WI38 (cell line): Measurements from ENCODE around the gene CNN2.

ENCODE experiments used
- H3K4me3 ChIP-seq: 2 replicates; pipeline ENCODE4 v1.5.1; 2011; ENCODE audit warnings: low read depth, mild to moderate bottlenecking, control low read depth, low read length
- CTCF ChIP-seq: IDR thresholded peaks from 2 replicates; pipeline ENCODE4 v1.5.1; 2012; ENCODE audit warnings: low read depth, mild to moderate bottlenecking, control low read depth, low read length

Gene CNN2

GRCh38 chr19:1070931-1071791, 44.8 kb downstream of the CNN2 start:
- no peak overlapping the region for H3K4me3 ChIP-seq
- TF ChIP-seq CTCF: no peak

GRCh38 chr19:1072371-1073015, 46.1 kb downstream of the CNN2 start:
- no peak for TF ChIP-seq CTCF
- no peak overlapping the region for H3K4me3 ChIP-seq

GRCh38 chr19:1073063-1073955, 46.9 kb downstream of the CNN2 start:
- H3K4me3 ChIP-seq: no peak overlapping the region
- no peak for TF ChIP-seq CTCF

- no peak overlapping the region for H3K4me3 ChIP-seq
- no peak for TF ChIP-seq CTCF
Observed at GRCh38 chr19:1073956-1074517, 47.6 kb downstream of the CNN2 start.

- TF ChIP-seq CTCF: no peak
- H3K4me3 ChIP-seq: no peak overlapping the region
Observed at GRCh38 chr19:1074544-1075283, 48.3 kb downstream of the CNN2 start.

GRCh38 chr19:1076046-1076386, 49.6 kb downstream of the CNN2 start:
- no peak for TF ChIP-seq CTCF
- no peak overlapping the region for H3K4me3 ChIP-seq
